ENCODE data around the gene DCAF15. TPM values are rescaled to one million over a fixed set of nuclear protein-coding genes. Genes with fewer than 3 reads are reported as not detected.
"Not testable (repeated sequence)": the region's sequence is repeated elsewhere in the genome, so short reads cannot be mapped to it uniquely, and the experiment has no call there.

DCAF15 gene
- total RNA-seq, 1 donor from 2014 or later, result 24.7 TPM

DNA sequence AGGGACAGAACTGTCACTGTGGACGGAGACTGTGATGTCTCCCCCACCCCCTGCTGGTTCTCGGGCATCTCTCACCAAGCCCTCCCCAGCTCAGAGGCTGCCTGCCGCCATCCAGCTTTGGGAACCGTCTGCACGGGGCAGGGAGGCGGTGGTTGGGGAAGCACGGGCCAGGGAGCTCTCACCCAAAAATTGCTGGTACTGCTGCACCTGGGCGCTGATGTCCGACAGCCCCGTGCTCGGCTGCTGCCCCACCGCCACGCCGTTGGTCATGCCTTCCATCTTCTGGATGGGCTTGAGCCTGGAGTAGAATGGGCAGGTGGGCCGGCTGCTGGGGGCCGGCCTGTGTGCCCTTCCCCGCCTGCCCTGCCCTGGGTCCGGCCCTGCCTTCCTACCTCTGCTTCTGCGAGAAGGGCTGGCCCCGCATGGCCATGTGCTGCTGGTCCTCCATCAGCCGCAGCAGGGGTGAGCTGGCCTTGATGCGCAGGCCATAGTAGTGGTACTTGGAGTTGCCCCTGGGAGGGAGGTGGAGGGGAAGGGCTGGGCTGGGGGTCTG is 16.1 kb downstream of the DCAF15 start:
- DNase-seq (ENCODE audit: low spot score), result no peak
- ATAC-seq, result no peak
- intact Hi-C loops (cut with DNase I), result no loop called here

DNA sequence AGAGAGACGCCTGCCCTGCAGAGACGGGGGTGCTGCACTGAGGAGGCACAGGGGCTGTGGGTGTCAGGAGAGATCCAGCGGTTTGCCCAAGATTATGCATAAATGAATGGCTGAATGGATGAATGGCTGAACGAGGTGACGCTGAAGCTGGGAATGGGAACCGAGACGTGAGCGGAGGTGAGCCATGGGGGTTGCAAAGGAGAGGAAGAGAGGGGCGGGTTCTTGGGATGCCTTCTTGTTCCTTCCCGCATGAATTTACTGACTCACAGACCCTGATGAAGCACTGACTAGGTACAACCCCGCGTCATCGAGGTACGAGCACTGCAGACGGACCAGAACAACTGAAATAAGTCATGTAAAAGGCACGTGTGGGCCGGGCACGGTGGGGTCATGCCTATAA is 16.7 kb downstream of the DCAF15 start:
- intact Hi-C loops (cut with DNase I), result no loop called here
- ATAC-seq, result no peak
- no peak for DNase-seq (ENCODE audit: low spot score)

DNA sequence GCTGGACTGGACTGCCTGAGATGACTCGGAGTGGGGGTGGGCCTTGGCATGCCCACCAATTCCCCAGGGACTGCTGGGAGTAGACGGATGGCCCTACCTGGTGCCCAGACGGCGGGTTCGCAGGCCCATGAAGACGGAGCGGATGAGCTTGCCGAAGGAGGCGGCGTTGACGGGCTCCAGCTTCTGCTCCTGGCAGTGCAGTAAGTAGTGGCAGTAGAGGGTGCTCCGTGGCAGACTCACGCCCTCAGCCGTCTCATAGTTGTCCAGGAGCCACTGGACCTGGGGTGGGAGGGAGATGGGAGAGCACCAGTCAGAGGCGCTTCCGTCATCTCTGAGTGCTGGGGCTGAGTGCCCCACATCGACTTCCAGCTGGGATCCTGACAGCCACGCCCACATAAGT is 17.6 kb downstream of the DCAF15 start:
- ATAC-seq (no peak), DNase-seq (ENCODE audit: low spot score) (no peak)
- intact Hi-C loops (cut with DNase I), result no loop called here

DNA sequence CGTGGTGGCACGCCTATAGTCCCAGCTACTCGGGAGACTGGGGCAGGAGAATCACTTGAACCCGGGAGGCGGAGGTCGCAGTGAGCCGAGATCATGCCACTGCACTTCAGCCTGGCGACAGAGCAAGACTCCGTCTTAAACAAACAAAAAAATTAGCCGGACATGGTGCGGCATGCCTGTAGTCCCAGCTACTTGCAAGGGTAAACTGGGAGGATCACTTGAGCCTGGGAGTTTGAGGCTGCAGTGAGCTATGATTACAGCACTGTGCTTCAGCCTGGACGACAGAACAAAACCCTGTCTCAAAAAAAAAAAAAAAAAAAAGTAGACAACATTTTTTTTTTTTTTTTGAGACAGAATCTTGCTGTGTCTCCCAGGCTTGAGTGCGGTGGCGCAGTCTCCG is 19.6 kb downstream of the DCAF15 start:
- DNase-seq (ENCODE audit: low spot score); ATAC-seq; intact Hi-C loops (cut with DNase I): not testable (repeated sequence)

DNA sequence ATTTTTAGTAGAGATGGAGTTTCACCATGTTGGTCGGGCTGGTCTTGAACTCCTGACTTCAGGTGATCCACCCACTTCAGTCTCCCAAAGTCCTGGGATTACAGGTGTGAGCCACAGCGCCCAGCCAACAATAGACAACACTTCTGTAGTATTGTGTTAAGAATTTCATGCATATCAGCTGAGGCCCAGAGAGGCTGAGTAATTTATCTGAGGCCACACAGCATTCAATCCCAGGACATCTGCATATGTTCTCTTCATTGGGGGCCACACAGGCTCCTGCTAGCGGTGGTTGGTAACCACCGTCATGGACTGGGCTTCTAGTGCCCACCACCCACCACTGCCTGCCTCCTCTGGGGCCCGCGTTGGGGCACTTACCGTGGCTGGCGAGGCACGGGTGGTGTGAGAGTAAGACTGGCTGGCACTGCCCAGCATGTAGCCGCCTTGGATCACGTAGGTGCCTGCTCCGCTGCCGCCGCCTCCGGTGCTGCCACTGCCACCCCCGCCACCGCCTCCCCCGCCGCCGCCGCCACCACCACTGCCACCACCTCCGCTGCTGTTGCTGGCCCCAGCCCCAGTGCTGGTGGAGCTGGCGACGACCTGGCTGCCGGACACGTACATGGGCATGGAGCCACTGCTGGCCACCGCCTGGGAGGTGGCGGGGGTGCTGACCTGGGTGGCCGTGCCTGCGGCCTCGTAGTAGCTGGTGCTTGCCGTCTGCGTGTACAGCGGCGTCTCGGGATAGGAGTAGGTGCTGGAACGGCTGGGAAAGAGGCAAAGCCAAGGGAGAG is 20.3 kb downstream of the DCAF15 start:
- intact Hi-C loops (cut with DNase I), result no loop called here
- ATAC-seq (no peak), DNase-seq (ENCODE audit: low spot score) (no peak)

DNA sequence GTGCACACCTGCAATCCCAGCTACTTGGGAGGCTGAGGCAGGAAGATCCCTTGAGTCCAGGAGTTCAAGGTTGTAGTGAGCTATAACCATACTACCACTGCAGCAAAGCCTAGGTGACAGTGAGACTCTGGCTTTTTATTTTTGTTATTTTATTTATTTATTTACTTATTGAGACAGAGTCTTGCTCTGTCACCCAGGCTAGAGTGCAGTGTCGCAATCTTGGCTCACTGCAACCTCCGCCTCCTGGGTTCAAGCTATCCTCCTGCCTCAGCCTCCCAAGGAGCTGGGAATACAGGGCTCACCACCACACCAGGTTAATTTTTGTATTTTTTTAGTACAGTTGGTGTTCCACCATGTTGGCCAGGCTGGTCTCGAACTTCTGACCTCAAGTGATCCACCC is 21.2 kb downstream of the DCAF15 start:
- ATAC-seq; intact Hi-C loops (cut with DNase I); DNase-seq (ENCODE audit: low spot score): not testable (repeated sequence)

DNA sequence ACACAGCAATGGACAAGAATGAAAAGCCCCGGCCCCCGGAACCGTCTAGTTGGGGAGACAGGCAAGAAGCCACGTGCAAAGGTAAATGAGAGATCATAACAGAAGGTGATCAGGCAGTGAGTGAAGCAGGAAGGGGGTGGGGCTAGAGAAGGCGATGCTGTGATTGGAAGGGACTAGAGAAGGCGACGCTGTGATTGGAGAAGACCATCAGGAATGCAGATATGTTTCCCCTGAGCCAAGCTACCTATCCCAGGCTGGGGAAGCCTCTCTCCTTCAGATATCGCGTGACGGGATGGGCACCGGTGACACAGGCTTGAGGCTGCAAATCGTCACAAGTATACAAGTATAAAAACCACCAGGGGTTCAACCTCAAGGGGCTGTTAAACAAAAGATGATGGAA is 21.8 kb downstream of the DCAF15 start:
- no peak for DNase-seq (ENCODE audit: low spot score)
- intact Hi-C loops (cut with DNase I), result no loop called here
- ATAC-seq, result no peak

DNA sequence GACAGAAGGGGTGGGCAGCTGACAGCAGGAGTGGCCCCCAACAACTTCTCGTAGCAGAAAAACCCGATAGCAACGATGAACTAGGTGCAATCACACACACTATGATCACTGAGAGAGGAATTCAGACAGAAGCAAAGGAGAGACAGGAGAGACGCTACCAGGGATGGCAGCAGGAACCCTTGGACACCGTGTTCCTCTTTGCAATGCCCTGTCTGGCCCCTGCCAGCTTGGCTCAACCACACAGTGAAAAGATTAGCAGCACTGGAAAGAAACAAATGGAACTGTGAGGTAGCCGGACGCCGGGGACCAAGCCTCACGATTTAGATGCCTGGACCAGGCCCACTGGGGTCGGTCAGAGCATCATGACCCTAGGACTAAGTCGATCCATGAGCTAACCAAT is 23.6 kb downstream of the DCAF15 start:
- no peak for ATAC-seq
- DNase-seq (ENCODE audit: low spot score), result no peak
- intact Hi-C loops (cut with DNase I), result no loop called here

DNA sequence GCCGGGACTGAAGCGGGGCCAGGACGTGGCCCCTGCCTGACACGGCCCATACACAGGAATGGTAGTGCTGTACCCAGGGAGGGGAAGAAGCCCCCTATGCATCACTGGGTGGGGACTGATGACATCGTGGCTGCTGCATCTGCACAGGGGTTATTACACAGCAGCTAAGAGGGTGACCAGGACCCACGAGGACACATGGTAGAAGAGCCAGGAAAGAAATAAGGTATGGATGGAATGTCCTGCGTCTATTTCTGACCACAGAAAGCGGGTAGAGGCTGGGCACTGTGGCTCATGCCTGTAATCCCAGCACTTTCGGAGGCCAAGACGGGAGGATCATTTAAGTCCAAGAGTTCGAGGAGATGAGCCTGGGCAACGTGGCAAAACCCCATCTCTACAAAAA is 24.1 kb downstream of the DCAF15 start:
- DNase-seq (ENCODE audit: low spot score), result no peak
- ATAC-seq, result no peak
- intact Hi-C loops (cut with DNase I), result no loop called here

DNA sequence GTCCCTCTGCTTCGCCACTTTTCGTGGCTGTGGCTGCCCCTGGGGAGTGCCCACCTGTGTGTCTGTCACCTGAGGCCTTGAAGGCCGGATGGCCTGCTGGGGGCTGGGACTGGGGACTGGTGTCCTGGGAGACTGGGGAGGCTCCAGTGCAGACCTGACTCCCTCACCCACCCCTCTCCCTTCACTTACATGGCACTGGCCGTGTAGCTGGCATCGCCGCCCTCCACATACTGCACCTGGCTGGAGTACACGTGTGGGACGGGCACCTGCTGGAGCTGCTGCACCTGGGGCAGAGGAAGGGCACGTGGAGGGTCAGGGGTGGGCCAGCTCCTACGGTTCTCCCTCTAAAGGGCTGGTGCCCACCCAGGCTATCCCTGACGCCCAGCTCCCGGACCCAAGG is 25.5 kb downstream of the DCAF15 start:
- DNase-seq (ENCODE audit: low spot score) (no peak), ATAC-seq (peak; percentile 16)
- intact Hi-C loops (cut with DNase I), result no loop called here

DNA sequence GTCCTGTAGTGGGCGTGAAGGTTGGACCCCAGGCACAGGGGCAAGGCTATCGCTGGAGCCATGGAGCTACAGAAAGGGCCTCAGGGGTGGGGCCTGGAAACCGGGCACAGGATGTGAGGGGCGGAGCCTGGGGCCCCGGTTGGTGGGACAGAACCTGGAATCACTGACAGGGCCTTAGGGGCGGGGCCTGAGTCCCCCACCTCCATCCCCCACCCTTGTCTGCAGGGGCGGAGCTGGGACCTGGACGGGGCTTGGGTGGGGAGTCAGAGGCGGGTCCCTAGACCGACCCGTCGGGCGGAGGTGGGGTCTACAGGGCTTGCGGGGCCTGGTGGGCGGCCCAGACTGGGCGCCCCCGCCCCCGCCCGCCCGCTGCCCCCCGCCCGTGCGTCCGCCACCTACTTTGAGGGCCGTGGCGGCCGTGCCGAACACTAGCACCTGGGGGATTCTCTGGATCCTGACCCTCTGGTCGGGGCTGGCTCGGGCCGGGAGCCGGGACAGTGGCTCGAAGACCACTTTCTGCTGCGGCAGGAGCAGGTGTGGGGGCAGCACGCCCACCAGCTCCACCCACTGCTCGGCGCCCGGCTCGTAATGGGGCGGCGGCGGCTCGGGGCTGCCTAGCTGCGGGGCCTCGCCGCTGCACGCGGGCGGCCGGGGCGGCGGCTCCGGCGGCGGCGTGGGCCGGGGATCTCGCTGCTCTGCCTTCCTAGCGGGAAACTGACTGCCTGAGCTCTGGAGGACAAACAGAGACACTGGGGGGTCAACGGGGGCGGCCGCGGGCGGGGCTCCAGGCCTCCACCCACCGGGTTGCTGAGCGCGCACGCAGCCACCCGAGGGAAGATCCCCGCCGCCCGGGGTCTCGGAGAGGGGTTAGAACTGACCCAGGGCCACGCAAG is 26.3 kb downstream of the DCAF15 start:
- intact Hi-C loops (cut with DNase I), result no loop called here
- ATAC-seq (peak; percentile 80), DNase-seq (ENCODE audit: low spot score) (peak; percentile 85)

DNA sequence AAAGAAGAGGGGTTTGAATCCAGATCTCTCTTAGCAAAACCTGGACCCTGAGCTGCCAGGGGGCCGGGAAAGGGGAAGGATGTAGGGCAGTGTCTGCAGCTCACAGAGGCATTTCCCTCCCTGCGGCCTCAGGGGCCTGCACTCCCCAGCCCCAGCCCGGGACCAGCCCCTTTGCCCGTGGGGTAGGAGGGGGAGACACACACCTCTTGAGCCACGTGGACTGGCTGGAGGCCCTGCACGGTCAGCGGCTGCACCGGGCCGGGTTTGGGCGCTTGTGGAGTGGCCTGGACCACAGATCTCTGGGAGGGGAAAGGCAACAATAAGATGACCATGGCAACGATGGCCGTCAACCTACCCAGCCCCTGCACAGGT is 26.9 kb downstream of the DCAF15 start:
- intact Hi-C loops (cut with DNase I), result no loop called here
- ATAC-seq (peak; percentile 21), DNase-seq (ENCODE audit: low spot score) (no peak)

DNA sequence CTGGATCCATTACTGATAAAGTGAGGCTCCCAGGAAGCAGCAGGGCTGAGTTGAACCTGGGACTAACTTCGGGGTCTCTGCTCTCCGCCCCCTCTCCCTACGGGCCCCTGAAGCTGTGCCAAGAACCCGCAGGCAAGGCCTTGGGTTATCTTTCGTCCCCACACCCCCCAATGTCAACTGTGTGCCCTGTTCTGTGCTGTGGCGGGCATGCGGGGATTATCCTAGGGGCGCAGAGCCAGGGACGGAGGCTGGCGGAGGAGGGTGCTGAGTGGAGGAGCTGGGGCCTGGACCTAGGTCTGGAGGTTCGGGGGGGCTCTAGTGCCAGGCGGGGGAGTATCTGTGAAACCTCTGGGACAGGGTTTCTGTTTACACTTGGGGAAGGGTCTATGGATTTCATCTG is 27.4 kb downstream of the DCAF15 start:
- intact Hi-C loops (cut with DNase I), result no loop called here
- ATAC-seq (no peak), DNase-seq (ENCODE audit: low spot score) (no peak)

DNA sequence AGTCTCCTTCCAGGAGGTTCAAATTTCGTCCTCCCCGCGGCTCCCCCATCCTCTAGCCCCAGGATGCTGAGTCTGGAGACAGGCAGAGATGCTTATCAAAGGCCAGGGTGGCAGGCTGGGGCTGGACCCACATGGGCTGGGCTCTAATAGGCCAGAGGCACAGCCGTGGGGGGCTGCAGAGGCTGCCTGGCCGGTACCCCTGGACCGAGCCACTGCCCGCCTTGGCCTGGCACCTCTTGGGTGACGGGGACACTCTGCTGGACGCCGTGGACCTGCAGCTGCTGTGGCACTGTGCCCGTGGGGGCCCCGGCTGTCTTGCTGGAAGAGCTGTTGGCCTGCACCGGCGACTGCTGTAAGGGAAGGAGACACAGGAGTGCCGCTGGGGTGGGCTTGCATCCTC is 28.0 kb downstream of the DCAF15 start:
- ATAC-seq (no peak), DNase-seq (ENCODE audit: low spot score) (no peak)
- intact Hi-C loops (cut with DNase I), result no loop called here

DNA sequence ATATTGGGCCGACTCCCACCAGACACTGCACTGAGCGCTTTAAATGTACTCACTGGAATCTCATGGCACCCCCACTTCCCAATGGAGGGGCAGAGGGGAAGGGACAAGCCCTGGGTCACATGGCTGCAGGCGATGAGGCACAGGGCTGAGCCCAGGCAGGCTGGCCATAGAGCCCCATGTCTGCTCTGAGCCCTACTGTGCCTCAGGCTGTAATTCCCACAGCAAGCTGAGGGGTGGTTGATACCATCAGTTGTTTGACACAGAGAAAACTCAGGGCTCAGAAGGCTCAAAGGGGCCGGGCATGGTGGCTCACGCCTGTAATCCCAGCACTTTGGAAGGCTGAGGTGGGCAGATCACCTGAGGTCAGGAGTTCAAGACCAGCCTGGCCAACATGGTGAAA is 28.7 kb downstream of the DCAF15 start:
- intact Hi-C loops (cut with DNase I), result no loop called here
- ATAC-seq (no peak), DNase-seq (ENCODE audit: low spot score) (no peak)

DNA sequence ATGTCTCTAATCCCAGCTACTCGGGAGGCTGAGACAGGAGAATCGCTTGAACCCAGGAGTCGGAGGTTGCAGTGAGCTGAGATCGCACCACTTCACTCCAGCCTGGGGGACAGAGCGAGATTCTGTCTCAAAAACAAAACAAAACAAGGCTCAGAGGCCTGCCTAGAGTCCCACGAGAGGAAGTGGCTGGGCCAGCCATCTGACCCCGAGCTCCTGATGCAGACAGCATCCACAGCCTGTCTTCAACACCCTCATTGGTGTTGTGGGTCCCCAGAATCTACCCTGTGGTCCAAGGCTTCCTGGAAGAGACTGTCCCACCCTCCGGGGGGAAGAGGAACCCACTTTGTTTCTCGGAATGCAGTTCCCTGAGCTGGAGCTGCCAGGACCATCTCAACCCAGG is 29.2 kb downstream of the DCAF15 start:
- intact Hi-C loops (cut with DNase I), result no loop called here
- ATAC-seq (no peak), DNase-seq (ENCODE audit: low spot score) (no peak)

DNA sequence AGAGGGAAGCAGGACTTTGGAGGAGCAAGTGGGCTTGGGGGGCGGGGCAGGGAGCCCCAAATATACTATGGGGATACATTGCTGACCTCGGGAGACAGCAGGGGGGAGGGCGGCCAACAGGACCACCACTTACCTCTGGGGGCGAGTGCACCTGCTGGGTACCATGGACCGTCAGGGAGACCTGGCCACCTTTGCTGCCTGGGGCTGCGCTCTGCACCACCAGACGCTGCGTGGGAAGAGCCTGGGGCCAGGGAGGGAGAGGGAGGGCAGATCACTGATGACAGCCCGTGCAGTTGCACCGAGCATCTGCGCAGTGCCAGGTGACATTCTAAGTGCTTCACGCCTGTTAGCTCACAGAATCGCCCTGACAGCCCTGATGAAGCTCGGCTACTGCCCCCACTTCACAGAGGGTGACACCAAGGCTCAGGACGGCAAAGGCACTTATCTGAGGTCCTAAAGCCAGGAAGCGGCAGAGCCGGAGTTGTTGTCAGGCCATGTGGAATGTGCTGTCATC is 29.7 kb downstream of the DCAF15 start:
- intact Hi-C loops (cut with DNase I), result no loop called here
- ATAC-seq, result no peak
- no peak for DNase-seq (ENCODE audit: low spot score)

DNA sequence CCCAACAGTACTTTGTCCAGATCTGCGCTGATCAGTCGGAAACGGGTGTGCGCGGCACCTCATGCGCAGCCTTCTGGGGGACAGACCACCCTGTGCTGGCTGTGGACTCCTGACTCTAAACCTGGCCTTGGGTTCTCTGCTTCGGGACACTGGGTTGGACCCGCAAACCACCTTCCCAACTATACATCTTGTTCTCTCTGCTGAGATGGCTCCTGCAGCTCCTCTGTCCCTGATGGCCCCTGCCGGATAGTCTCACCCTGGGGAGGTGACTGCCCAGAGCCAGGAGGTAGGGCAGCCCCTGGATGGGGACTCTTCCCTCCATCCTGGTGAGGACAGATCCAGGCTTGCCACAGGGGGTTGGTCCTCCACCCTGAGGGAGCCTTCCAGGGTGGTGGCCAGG is 30.5 kb downstream of the DCAF15 start:
- ATAC-seq (no peak), DNase-seq (ENCODE audit: low spot score) (no peak)
- intact Hi-C loops (cut with DNase I), result no loop called here

DNA sequence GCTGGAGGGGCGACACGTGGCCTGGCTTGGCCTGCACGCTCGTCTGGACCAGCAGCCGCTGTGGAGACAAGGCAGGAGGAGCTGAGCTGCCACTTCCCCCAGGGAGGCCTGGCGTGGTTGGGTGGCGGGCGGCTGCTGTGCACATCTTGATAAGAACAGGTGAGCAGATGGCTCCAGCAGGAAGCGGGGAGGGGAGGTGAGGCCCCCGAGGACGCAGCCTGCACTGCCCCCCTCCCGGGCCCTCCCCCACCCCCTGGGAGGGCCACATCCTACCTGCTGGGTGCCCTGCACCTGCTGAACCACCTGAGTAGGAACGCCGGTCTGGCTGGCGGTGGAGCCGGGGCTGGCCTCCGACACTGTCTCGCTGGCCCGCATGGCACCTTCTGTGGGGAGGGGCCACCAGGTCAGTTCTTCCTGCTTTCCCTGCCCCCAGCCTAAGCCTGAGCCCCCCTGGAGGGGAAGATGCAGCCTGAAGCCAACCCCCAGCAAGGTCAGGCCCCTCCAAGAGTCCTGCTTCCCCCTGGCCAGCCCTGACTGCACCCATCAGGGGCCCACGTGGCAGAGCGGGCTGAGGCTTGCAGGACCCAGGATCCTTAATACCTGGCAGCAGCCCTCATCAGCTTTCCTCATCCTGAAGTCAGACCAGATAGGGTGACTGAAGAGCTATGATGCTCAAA is 31.0 kb downstream of the DCAF15 start:
- intact Hi-C loops (cut with DNase I), result no loop called here
- ATAC-seq (no peak), DNase-seq (ENCODE audit: low spot score) (no peak)
